Activated gamma-delta T cell treated with anti-CD3 and anti-CD28 coated beads, Interleukin-2, amount 50 U/mL, for 16 hours (primary cell): ENCODE data around the gene JAM3.
"Not testable (repeated sequence)": the region's sequence is repeated elsewhere in the genome, so short reads cannot be mapped to it uniquely, and the experiment has no call there.

Source experiments
- DNase-seq: peaks from one replicate; pipeline ENCODE4 v3.0.0-alpha.2; 2020; ENCODE audit warnings: low read depth

Gene JAM3

GRCh38 chr11:134101282-134101681 is 32.4 kb downstream of the JAM3 start:
- DNase-seq: no peak

- no peak for DNase-seq
Observed at GRCh38 chr11:134110252-134110815, 41.5 kb downstream of the JAM3 start.

DNA sequence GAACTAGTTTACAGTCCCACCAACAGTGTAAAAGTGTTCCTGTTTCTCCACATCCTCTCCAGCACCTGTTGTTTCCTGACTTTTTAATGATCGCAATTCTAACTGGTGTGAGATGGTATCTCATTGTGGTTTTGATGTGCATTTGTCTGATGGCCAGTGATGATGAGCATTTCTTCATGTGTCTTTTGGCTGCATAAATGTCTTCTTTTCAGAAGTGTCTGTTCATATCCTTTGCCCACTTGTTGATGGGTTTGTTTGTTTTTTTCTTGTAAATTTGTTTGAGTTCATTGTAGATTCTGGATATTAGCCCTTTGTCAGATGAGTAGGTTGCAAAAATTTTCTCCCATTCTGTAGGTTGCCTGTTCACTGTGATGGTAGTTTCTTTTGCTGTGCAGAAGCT is 44.9 kb downstream of the JAM3 start:
- DNase-seq: not testable (repeated sequence)

DNA sequence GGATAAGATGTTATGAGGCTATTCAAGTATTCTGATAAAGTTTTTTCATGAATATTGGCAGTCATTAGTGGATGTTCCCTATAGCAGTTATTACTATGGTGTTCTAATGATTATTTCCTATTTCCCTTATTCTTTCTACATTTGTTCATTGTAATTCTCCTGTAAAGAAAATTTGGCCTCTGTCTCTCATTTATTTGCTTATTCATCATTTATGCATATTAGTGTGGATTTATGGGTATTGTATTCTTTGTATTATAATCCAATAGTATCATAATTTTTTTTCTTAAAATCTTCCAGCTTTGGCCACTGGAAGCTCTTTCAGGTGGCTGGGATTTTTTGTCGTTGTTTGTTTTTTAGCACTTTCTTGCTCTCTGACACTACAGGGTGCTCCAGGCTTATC is 47.3 kb downstream of the JAM3 start:
- DNase-seq: no peak

DNA sequence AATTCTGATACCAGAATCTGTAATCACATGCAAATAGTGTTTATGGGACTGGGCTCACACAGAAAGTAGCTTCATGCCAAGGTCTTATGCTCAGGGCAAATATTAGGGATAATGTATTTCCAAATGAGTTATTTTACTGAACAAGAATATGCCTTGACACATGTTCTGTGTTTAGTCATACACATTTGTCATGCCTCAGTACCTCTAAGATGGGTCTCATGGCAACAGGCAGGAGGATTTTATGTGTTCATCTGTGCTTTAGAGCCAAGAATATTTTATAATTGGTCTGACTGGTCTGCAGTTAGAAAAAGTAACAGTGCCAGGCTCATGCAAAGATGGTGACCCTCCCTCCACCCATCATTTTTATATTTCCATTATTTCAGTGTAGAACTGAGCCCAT is 49.1 kb downstream of the JAM3 start:
- no peak for DNase-seq

DNA sequence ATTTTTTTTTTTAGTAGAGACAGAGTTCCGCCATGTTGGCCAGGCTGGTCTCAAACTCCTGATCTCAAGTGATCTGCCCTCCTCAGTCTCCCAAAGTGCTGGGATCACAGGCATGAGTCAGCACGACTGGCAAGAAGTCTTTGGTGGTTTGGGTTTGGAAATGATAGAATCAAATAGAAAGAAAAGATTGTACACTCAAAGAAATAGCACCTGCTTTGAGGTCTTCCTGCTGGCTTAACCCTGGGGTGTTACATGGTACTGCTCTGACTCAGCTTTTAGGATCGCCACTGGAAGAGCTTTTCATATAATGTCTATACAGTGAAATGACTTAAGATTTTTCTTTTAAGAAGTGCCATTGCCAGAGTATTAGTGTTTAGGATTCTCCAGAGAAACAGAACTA is 50.2 kb downstream of the JAM3 start:
- no peak for DNase-seq

DNA sequence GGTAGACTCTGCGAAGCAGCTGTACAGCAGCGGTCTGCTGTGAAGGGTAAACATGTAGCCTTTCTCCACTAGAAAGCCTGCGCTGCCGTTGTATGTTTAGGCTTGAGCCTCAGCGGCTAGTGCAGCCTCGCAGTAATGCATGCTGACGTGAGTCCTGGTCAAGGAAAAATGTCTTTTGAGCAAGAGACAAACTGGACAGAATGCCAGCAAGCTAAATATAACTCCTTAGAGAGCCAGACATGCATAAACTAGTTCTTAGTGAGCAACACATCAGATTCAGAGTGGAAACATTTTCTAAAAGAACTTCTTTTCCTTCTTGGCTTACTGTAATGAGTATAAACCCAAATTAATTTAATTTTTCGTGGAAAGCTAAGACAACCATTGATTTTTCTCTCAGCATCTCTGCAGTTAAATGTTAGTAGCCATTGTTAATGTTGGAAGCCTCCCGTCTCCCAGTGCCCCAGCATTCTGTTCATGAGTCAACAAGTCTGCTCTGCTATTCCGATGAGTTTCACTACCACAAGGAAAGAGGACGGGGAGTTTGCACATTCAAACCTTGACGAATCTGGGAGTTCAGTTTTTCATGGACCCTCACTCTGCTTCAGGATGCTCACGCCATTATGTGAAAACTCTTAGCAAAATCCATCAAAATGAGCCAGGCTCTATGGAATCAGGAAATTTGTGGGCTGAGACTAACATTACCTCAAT is 51.4 kb downstream of the JAM3 start:
- DNase-seq: no peak

DNA sequence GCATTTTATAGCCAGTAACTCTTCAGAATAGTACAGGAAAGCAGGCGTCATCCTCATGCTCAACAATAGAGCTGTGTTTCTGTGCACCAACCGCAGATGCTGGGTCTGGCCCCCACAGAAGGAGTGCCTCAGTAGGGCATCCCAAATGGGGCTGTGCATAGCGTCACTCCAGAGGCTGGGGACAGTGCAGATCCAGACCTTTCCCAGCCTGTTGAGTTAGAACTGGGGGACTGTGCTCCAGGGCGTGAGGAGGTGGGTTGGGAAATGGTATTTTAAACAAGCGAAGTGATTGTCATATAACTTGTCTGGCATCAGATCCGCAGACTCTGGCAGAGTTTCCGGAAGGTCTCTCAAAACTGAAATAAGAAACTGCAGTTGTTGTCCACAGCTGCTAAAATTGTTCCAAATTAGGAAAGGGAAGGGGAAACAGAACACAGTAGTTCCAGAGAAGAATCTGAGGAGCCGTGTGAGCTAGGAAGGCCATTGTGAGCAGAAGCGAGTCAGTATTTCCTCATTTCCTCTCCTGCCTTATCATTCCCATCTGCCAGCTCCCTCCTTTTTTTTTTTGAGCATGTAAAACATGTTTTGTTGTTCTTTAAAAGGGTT is 52.2 kb downstream of the JAM3 start:
- DNase-seq: no peak

DNA sequence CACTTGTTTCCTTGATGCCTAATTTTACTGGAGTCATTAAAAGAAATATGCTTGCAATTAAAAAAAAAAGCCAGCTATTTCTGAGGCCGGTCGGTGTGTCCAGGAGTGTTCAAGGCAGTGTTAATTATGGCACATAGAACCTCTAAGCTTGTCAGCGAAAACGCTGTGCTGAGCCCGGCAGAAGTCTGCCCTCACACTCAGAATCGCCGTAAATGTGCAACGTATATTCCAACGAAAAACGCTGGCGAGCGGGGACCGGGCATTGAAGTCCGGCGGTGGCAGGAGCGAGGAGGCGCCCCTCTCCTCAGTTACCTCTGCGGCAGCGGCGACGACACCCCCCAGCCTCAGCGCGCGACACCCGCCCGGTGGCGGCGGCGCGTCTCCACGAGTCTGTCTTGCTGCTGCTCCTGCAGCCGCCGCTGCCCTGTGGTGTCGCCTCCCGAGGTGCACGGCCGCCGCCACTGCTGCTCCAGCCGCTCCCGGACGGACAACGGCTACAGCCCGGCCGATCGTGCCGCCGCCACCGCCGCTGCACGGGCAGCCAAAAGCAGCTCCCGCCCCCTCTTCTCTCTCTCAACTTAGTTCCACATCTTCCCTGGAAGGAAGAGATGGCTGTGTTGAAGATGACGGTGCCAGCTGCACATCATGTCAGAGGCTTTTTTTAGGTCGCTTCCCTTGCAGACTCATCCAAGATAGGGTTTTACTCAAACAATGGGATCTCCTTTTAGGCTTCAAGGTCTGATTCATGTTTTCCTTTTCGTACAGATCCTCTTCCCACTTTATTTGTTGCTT is 56.0 kb downstream of the JAM3 start:
- no peak for DNase-seq

DNA sequence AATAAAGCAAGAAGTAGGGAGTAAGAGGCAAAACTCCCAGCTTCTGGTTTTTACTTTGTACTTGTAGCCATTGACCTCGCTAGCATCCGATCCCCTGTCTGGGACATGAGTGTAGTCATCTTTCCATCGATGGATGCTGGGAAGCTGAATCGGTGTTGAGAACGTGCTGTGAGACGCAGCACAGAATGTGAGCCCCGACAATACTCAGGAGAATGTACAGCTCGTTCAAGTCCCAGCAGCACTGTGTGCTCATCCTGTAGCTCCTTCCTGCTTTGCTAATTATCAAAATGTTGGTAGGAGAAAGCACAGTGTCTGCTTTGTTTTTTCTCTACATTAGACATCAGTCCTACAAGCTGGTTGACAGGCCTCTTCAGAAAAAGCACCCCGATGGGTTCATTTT is 56.6 kb downstream of the JAM3 start:
- DNase-seq: no peak

- DNase-seq: no peak
Observed at GRCh38 chr11:134126217-134126822, 57.4 kb downstream of the JAM3 start.

DNA sequence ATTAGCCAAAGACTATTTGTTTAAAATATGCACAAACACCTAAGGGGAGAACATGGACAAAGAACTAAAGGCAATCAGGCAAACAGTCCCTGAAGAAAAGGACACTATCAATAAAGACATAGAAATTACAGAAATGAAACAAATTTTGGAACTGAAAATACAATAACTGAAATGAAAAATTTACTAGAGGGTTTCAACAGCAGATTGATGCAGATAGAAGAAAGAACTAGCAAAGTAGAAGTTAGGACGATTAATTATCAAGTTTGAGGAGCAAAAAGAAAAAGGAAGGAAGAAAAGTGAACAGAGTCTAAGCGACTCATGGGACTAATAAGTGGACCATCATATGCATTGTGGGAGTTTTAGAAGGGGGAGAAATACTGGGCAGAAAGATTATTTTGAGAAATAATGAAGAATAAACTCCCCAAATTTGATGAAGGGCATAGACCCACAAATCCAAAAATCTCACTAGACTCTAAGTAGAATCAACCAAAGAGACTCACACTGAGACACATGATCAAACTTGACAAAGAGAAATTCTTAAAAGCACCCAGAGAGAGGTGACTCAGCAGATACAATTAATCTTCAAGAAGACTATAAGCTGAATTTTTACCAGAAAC is 62.9 kb downstream of the JAM3 start:
- no peak for DNase-seq

DNA sequence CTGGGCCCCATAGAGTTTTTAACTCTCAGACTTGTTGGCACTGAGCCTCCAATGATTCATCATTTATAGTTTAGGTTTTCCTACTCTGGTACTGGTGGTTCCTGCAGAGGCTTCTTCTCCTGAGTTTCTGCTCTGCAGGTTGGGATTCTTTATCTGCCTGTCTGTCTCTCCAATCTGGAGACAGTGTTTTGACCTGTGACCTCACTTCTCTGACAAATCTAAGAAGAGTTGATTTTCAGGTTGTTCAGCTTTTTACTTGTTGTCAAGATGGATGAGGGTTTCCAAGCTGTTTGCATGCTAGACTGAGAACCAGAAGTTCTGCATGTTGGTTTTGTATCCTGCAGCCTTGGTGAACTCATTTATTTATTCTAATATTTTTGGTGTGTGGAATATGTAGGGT is 63.9 kb downstream of the JAM3 start:
- no peak for DNase-seq

DNA sequence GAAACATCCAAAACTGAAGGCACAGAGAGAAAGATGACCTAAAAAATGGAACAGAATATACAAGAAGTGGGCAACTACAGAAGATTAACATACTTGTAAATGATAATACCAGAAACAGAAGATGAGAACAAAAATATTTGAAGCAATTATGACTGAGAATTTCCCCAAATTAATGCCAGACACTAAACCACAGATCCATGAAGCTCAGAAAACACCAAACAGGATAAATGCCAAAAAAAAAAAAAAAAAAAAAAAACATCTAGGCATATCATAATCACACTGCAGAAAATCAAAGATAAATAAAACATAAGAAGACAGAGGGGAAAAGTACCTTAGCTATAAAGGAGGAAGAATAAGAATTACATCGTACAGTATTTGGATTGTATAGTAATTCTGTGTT is 65.3 kb downstream of the JAM3 start:
- no peak for DNase-seq

DNA sequence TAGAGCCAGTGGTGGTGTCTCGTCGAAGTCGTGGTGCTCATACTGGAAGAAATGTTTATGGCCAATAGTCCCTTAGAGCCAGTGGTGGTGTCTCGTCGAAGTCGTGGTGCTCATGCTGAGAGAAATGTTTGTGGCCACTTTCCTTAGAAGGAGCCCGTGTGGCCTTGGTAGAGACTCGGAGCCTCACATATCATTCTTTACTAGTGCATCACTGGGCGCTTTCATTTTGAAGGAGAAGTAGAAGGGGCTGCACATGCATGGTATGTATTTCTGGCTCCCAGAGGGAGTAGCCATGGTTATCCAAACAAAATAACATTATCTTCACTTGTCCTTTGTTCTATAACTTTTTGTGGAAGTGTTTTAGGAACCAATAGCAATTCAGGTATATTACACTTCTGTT is 69.5 kb downstream of the JAM3 start:
- no peak for DNase-seq

DNA sequence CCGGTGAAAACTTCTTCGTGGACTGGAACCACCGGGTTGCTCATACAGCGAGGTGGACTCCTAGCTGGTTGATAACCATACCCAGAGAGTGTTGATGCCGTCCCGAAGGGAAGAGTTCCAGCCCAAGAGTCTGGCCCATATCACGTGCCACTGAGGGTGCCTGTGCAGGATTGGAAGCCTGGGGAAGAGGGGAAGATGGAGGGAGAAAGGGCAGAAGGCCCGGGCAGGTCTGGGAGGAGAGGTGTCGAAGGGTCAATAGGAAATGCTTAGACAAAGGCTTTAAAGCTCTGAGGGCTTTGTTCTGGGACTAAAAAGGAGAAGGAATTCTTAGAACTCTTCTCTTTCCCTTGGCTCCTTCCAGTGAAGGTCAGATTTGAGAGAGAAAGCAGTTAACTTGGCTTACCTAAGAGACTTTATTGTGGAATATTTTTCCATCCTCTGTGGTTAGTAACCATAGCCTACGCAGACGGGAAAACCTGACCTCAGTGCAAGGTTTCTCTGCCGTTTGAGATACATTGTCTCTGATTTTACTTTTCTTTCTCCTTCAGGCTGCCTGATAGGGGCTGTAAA is 70.5 kb downstream of the JAM3 start:
- DNase-seq: no peak

GRCh38 chr11:134139873-134140331 is 71.0 kb downstream of the JAM3 start:
- DNase-seq: peak; percentile 22

DNA sequence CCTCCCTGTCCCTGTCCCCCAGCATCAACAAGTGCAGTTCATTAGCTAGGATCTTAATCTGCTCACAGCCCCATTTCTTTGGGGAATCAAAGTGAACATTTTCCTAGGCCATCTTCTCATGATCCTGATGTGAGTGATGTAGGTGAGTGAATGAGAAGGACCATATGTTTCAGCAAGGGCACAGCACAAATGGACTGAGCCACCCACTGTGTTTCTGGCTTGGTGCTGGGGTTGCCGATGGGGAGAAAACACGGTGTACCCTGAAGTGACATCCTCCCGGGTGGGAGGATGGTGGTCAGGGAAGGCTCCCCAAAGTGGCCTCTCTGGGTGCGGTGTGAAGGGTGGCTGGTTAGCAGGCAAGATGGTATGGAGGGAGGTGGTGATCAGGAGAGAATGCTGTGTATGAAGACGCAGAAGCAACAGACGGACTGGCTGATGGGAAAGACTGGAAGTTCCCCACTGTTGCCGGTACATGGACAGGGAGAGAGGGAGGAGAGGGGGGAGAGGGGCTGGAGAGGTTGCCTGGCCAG is 72.2 kb downstream of the JAM3 start:
- no peak for DNase-seq

GRCh38 chr11:134142536-134142935 is 73.7 kb downstream of the JAM3 start:
- no peak for DNase-seq

- DNase-seq: no peak
Observed at GRCh38 chr11:134143801-134144200, 74.9 kb downstream of the JAM3 start.

DNA sequence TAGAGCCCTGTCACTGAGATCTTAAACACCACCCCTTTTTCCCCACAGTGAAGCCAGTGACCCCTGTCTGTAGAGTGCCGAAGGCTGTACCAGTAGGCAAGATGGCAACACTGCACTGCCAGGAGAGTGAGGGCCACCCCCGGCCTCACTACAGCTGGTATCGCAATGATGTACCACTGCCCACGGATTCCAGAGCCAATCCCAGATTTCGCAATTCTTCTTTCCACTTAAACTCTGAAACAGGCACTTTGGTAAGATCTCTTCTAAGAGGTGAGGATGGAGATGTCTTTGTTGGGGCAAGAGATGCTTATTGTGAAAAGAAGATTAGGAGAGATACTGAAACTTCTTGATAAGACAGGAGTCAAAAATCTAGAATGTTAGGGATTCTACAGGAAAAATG is 75.9 kb downstream of the JAM3 start:
- DNase-seq: no peak
